NCI-H1436 (cell line): ENCODE measurements around the gene NEAT1.
"Not testable (repeated sequence)": the region's sequence is repeated elsewhere in the genome, so short reads cannot be mapped to it uniquely, and the experiment has no call there.

Experiments used
- DNase-seq: peaks from one replicate; lab custom pipeline; 2025; lab: John Stamatoyannopoulos, UW

The NEAT1 gene

GRCh38 chr11:65448418-65449105, 26.0 kb downstream of the NEAT1 start:
- no peak for DNase-seq

GRCh38 chr11:65451301-65451700, 28.7 kb downstream of the NEAT1 start:
- not testable (repeated sequence) for DNase-seq

GRCh38 chr11:65452259-65452658, 29.7 kb downstream of the NEAT1 start:
- not testable (repeated sequence) for DNase-seq

- DNase-seq, result no peak
Observed at GRCh38 chr11:65452806-65453490, 30.4 kb downstream of the NEAT1 start.

GRCh38 chr11:65454311-65454695, 31.7 kb downstream of the NEAT1 start:
- no peak for DNase-seq

- peak; percentile 83 for DNase-seq
Observed at GRCh38 chr11:65454696-65455456, 32.3 kb downstream of the NEAT1 start.

- no peak for DNase-seq
Observed at GRCh38 chr11:65456418-65456817, 33.8 kb downstream of the NEAT1 start.

- DNase-seq, result no peak
Observed at GRCh38 chr11:65459552-65459951, 37.0 kb downstream of the NEAT1 start.

- DNase-seq, result not testable (repeated sequence)
Observed at GRCh38 chr11:65465471-65465870, 42.9 kb downstream of the NEAT1 start.

GRCh38 chr11:65467306-65467705, 44.7 kb downstream of the NEAT1 start:
- DNase-seq, result not testable (repeated sequence)

GRCh38 chr11:65468874-65469333, 46.3 kb downstream of the NEAT1 start:
- DNase-seq, result peak; percentile 76

- no peak for DNase-seq
Observed at GRCh38 chr11:65470433-65471049, 47.9 kb downstream of the NEAT1 start.

GRCh38 chr11:65471447-65471891, 48.9 kb downstream of the NEAT1 start:
- DNase-seq, result peak; percentile 47

GRCh38 chr11:65472588-65473277, 50.1 kb downstream of the NEAT1 start:
- DNase-seq, result not testable (repeated sequence)

GRCh38 chr11:65473278-65473860, 50.8 kb downstream of the NEAT1 start:
- DNase-seq, result no peak

GRCh38 chr11:65474864-65475263, 52.3 kb downstream of the NEAT1 start:
- no peak for DNase-seq

GRCh38 chr11:65476632-65477148, 54.1 kb downstream of the NEAT1 start:
- no peak for DNase-seq

- DNase-seq, result peak; percentile 85
Observed at GRCh38 chr11:65477149-65477965, 54.8 kb downstream of the NEAT1 start.

- no peak for DNase-seq
Observed at GRCh38 chr11:65478388-65479183, 56.0 kb downstream of the NEAT1 start.
